ENCODE results near the gene CHD8. TPM values are rescaled to one million over a fixed set of nuclear protein-coding genes. Genes with fewer than 3 reads are reported as not detected.
A peak's percentile ranks its signal among the peaks of the same experiment; 100 is the strongest.

Gene CHD8, protein sequence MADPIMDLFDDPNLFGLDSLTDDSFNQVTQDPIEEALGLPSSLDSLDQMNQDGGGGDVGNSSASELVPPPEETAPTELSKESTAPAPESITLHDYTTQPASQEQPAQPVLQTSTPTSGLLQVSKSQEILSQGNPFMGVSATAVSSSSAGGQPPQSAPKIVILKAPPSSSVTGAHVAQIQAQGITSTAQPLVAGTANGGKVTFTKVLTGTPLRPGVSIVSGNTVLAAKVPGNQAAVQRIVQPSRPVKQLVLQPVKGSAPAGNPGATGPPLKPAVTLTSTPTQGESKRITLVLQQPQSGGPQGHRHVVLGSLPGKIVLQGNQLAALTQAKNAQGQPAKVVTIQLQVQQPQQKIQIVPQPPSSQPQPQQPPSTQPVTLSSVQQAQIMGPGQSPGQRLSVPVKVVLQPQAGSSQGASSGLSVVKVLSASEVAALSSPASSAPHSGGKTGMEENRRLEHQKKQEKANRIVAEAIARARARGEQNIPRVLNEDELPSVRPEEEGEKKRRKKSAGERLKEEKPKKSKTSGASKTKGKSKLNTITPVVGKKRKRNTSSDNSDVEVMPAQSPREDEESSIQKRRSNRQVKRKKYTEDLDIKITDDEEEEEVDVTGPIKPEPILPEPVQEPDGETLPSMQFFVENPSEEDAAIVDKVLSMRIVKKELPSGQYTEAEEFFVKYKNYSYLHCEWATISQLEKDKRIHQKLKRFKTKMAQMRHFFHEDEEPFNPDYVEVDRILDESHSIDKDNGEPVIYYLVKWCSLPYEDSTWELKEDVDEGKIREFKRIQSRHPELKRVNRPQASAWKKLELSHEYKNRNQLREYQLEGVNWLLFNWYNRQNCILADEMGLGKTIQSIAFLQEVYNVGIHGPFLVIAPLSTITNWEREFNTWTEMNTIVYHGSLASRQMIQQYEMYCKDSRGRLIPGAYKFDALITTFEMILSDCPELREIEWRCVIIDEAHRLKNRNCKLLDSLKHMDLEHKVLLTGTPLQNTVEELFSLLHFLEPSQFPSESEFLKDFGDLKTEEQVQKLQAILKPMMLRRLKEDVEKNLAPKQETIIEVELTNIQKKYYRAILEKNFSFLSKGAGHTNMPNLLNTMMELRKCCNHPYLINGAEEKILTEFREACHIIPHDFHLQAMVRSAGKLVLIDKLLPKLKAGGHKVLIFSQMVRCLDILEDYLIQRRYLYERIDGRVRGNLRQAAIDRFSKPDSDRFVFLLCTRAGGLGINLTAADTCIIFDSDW (N-terminal part only)
- total RNA-seq: 76.8 TPM

DNA sequence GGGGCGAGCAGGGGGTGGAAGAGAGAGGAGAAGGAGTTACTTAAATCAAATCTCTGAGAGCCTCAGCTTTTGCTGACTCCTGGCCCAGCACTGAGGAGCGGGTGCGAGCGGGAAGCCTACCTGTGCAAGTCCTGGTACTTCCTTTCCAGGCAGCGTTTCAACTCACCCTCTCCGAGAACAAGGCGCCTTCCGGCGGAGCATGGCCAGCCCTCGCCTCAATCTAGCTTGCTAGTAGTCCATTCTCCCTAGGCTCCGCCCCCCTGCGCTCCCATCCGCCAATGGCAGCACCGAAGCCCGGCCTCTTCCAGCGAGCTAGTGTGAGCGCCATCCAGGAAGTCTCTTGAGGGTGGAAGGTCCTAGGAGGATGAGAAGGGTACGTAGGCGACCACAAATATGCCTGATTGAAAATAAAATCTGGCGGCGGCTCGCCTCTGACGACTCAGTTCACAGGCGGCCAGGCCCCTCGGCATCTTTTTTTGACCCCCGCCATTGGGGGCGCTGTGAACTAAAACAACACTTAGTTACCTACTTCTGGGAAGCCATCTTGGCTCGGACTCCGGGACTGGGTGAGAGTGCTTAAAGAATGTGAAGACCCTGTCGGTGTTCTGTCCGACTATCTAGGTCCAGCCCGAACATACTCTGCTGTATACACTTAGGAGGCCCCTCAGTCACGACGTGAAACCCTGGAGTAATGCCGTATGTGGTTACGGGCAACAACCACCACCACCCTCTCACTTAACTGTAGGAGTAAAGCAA is at the start of gene CHD8:
Gene CHD8, minus strand, starts transcription at position 212 of the 756 bp plus-strand sequence. CDS start 24,480 bp downstream, outside the sequence.

DNA sequence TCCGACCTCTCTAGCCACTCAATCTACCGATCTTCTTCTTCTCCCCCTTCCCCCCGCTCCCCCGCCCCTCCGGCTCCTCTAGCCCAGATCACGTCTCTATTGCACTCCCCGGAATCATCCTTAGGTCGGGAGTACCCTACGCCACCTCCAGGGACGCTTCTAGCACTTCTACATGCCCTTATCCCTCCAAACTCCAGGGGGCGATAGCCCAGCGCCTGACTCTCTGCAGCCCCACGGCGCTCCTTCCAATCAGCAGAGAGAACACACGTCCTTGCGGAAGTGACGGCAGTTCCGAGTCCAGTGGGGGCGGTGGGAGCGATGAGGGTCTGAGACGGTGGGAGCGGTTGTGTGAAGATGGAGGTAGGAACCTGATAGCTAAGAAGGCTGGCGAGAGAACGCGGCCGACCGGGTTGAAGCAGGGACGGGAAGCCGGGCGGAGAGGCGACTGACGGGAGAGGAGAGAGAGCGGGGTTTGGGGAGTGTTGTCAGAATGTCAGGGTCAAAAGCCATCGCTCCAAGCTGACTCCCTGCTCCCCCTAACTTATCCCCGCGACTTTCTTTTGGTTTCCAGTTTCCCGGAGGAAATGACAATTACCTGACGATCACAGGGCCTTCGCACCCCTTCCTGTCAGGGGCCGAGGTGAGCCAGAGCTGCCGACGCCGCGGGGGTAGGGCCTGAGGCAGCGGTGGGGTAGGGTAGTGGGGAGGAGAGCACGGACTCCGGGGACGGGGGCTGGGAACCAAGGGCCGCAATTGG is 21.2 kb upstream of the CHD8 start, which contains the start of the genes RAB2B and TOX4:
Gene RAB2B, minus strand, starts transcription at position 35 of the 757 bp plus-strand sequence. CDS start 87 bp downstream, outside the sequence.
Gene TOX4, plus strand, starts transcription at position 271 of the 757 bp plus-strand sequence. Its CDS starts 84 bp downstream, at position 355.

DNA sequence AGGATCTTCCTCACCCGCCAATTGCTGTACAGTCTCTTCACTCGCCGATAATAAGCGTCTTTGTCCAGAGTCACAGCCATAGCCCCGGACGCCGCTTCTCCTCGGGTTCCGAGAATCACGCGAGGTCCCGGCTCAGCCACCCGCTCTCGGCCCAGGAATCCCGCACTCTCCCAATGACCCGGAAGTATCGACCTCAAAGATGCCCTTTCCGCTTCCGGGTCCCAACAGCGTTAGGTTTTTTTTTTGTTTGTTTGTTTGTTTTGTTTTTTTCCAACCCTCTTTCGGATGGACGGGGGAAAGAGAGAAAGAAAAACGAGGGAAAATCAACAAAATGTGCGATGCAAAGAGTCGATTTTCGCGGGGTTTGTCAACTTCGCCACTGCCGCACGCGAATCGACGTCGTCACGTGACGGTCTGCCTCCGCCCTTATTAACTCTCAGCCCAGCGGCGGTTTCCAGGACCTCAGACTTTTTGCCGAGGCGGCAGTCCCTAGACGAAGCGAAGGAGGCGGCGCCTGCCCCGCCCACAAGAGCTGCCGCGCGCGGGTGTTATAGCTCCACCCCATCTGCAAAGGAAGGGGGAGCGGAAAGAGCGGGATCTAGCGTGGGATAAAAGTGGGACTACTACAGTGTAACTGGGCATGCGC is 72.0 kb downstream of the CHD8 start, which contains the start of gene SUPT16H:
Gene SUPT16H, minus strand, starts transcription at position 172 of the 646 bp plus-strand sequence. Its CDS starts 92 bp downstream, at position 80.

Small RNA genes lying within 50 kb of the gene (small RNA-seq; reads per million reads assigned to genes)
- not detected for gene RN7SL650P (ENCODE audit: low replicate concordance)
- gene SNORD8 (ENCODE audit: low replicate concordance): 3,786 reads per million, percentile 100 among the genes with 10 or more reads in this experiment
- 55.3 reads per million, percentile 97 among the genes with 10 or more reads in this experiment for gene SNORD9 (ENCODE audit: low replicate concordance)

Other genes starting within 250 kb of the CHD8 start
- gene HNRNPC, start 186.7 kb downstream of the CHD8 start, total RNA-seq: 1,235 TPM
- 1.1 TPM for gene RPGRIP1, start 176.0 kb downstream of the CHD8 start, total RNA-seq
- 74.0 TPM for gene SUPT16H, start 72.1 kb downstream of the CHD8 start, total RNA-seq
- 34.3 TPM for gene RAB2B, start 20.8 kb upstream of the CHD8 start, total RNA-seq
- 33.9 TPM for gene TOX4, start 21.1 kb upstream of the CHD8 start, total RNA-seq
- gene METTL3, start 55.2 kb upstream of the CHD8 start, total RNA-seq: 86.8 TPM
- gene SALL2, start 70.2 kb upstream of the CHD8 start, total RNA-seq: 19.8 TPM
- gene OR10G3, start 124.0 kb upstream of the CHD8 start, total RNA-seq: not detected
- not detected for gene OR10G2, start 178.8 kb upstream of the CHD8 start, total RNA-seq
- gene OR4E2, start 197.7 kb upstream of the CHD8 start, total RNA-seq: not detected
- gene OR4E1, start 217.7 kb upstream of the CHD8 start, total RNA-seq: not detected

Measured in metanephros (tissue), 2 donors.